IMR-90 (cell line): ENCODE results near the gene GRAMD1C. TPM values are rescaled to one million over a fixed set of nuclear protein-coding genes. Genes with fewer than 3 reads are reported as not detected.

Source experiments
- ATAC-seq: fragments of 200-7000 bp; cut with Tn5 transposase; 2 replicates; pipeline ENCODE4 v1.9.1; 2020; ENCODE audit warnings: low read depth, mild to moderate bottlenecking, moderate library complexity
- BruUV-seq: library from RNA; stranded (reverse); fragments of 400-500 nt; replicated peaks from 2 replicates; lab custom pipeline; 2021; lab: Mats Ljungman, UMichigan
- CTCF ChIA-PET: fragments of 300-600 bp; formaldehyde crosslinking; extraction: SDS; loops from one replicate; lab custom pipeline; 2021; ENCODE audit warnings: antibody characterized with exemption; lab: Yijun Ruan, JAX
- POLR2A ChIA-PET: fragments of 300-600 bp; sonication (Branson Sonifier 250); formaldehyde crosslinking; loops from one replicate; lab custom pipeline; 2022; ENCODE audit warnings: antibody characterized with exemption; ENCODE audit not compliant: unreplicated experiment; lab: Charles Lee
- DNase-seq: peaks from one replicate; pipeline ENCODE4 v3.0.0; 2013
- H2AFZ ChIP-seq: replicated peaks from 2 replicates; pipeline ENCODE3; 2013; ENCODE audit warnings: low read length, mild to moderate bottlenecking; ENCODE audit not compliant: poor library complexity
- H2AK5ac ChIP-seq: 2 replicates; pipeline ENCODE4 v1.6.1; 2013; ENCODE audit warnings: low read depth, low read length, inconsistent platforms
- H2AK9ac ChIP-seq: replicated peaks from 2 replicates; pipeline ENCODE3; 2013; ENCODE audit warnings: mild to moderate bottlenecking, low read depth, low read length, moderate library complexity; ENCODE audit not compliant: poor library complexity
- H2BK120ac ChIP-seq: 2 replicates; pipeline ENCODE4 v1.6.1; 2013; ENCODE audit warnings: low read depth, low read length, inconsistent platforms
- H2BK15ac ChIP-seq: 3 replicates; pipeline ENCODE4 v1.6.1; 2013; ENCODE audit warnings: low read depth, low read length, inconsistent platforms
- H2BK20ac ChIP-seq: 2 replicates; pipeline ENCODE4 v1.6.1; 2013; ENCODE audit warnings: low read depth, mild to moderate bottlenecking, inconsistent platforms, low read length, moderate library complexity
- H2BK5ac ChIP-seq: 2 replicates; pipeline ENCODE4 v1.6.1; 2013; ENCODE audit warnings: mild to moderate bottlenecking, low read depth, low read length, inconsistent platforms; ENCODE audit not compliant: poor library complexity, severe bottlenecking
- H3K14ac ChIP-seq: replicated peaks from 2 replicates; pipeline ENCODE4 v1.6.1; 2013; ENCODE audit warnings: low read depth, low read length, inconsistent platforms
- H3K18ac ChIP-seq: 2 replicates; pipeline ENCODE4 v1.6.1; 2013; ENCODE audit warnings: low read depth, low read length, control low read depth
- H3K23ac ChIP-seq: 2 replicates; pipeline ENCODE4 v1.6.1; 2013; ENCODE audit warnings: low read depth, low read length, inconsistent platforms
- H3K27ac ChIP-seq: 2 replicates; pipeline ENCODE4 v1.5.1; 2013; ENCODE audit warnings: mild to moderate bottlenecking, control low read depth, low read length; ENCODE audit not compliant: insufficient read depth
- H3K27me3 ChIP-seq: 2 replicates; pipeline ENCODE4 v1.6.1; 2013; ENCODE audit warnings: low read length; ENCODE audit not compliant: control insufficient read depth, insufficient read depth
- H3K36me3 ChIP-seq: 2 replicates; pipeline ENCODE4 v1.6.1; 2013; ENCODE audit warnings: low read length, mixed read lengths; ENCODE audit not compliant: control insufficient read depth, insufficient read depth
- H3K4ac ChIP-seq: 2 replicates; pipeline ENCODE4 v1.6.1; 2013; ENCODE audit warnings: low read depth, low read length, inconsistent platforms
- H3K4me1 ChIP-seq: 2 replicates; pipeline ENCODE4 v1.6.1; 2013; ENCODE audit warnings: low read length, mixed read lengths; ENCODE audit not compliant: control insufficient read depth, insufficient read depth
- H3K4me2 ChIP-seq: 2 replicates; pipeline ENCODE4 v1.6.1; 2013; ENCODE audit warnings: low read depth, mild to moderate bottlenecking, control low read depth, low read length, moderate library complexity
- H3K4me3 ChIP-seq: 2 replicates; pipeline ENCODE4 v1.5.1; 2013; ENCODE audit warnings: low read depth, mild to moderate bottlenecking, control low read depth, low read length, moderate library complexity; ENCODE audit not compliant: insufficient read depth
- H3K56ac ChIP-seq: 2 replicates; pipeline ENCODE4 v1.6.1; 2013; ENCODE audit warnings: low read length, inconsistent platforms; ENCODE audit not compliant: insufficient read depth; ENCODE audit errors: extremely low read depth
- H3K79me1 ChIP-seq, 2 experiments: 2 replicates each; pipeline ENCODE4 v1.6.1; 2013; ENCODE audit warnings: low read length in 2 of 2, inconsistent platforms in 1 of 2, low read depth in 1 of 2
- H3K9ac ChIP-seq: 2 replicates; pipeline ENCODE4 v1.6.1; 2013; ENCODE audit warnings: low read depth, low read length, control low read depth
- H3K9me1 ChIP-seq: 2 replicates; pipeline ENCODE4 v1.6.1; 2013; ENCODE audit warnings: low read length, inconsistent platforms; ENCODE audit not compliant: insufficient read depth
- H3K9me3 ChIP-seq: 2 replicates; pipeline ENCODE4 v1.6.1; 2013; ENCODE audit warnings: low read length; ENCODE audit not compliant: control insufficient read depth, insufficient read depth
- H4K20me1 ChIP-seq: 2 replicates; pipeline ENCODE4 v1.6.1; 2013; ENCODE audit warnings: low read length, inconsistent platforms; ENCODE audit not compliant: insufficient read depth
- H4K5ac ChIP-seq: 2 replicates; pipeline ENCODE4 v1.6.1; 2013; ENCODE audit warnings: mild to moderate bottlenecking, low read depth, low read length, control low read depth
- H4K8ac ChIP-seq, 2 experiments: 2 replicates each; pipeline ENCODE4 v1.6.1; 2013; ENCODE audit warnings: low read depth in 2 of 2, low read length in 2 of 2, control low read depth in 1 of 2, inconsistent platforms in 1 of 2
- H4K91ac ChIP-seq: 2 replicates; pipeline ENCODE4 v1.6.1; 2013; ENCODE audit warnings: low read depth, low read length, inconsistent platforms; ENCODE audit not compliant: insufficient read depth
- BHLHE40 ChIP-seq: fragments of 150-350 bp; IDR thresholded peaks from 2 replicates; pipeline ENCODE4 v1.6.1; 2016; ENCODE audit warnings: mild to moderate bottlenecking, low read depth, low read length
- CEBPB ChIP-seq: IDR thresholded peaks from 2 replicates; pipeline ENCODE4 v1.6.1; 2012; ENCODE audit warnings: low read depth, low read length, improper control_type of control experiment
- ELK1 ChIP-seq: fragments of 150-350 bp; IDR thresholded peaks from 2 replicates; pipeline ENCODE4 v1.6.1; 2016; ENCODE audit warnings: low read depth, mild to moderate bottlenecking, low read length, moderate library complexity, borderline replicate concordance
- FOS ChIP-seq: fragments of 150-350 bp; IDR thresholded peaks from 2 replicates; pipeline ENCODE4 v1.6.1; 2016; ENCODE audit warnings: low read depth, low read length
- MAFK ChIP-seq: IDR thresholded peaks from 2 replicates; pipeline ENCODE4 v1.6.1; 2012; ENCODE audit warnings: low read depth, low read length, improper control_type of control experiment
- MAZ ChIP-seq: IDR thresholded peaks from 2 replicates; pipeline ENCODE4 v1.6.1; 2012; ENCODE audit warnings: low read depth, mild to moderate bottlenecking, low read length, improper control_type of control experiment, moderate library complexity, borderline replicate concordance
- MXI1 ChIP-seq: IDR thresholded peaks from 2 replicates; pipeline ENCODE4 v1.6.1; 2012; ENCODE audit warnings: low read depth, mild to moderate bottlenecking, low read length, moderate library complexity, borderline replicate concordance
- NFE2L2 ChIP-seq: fragments of 150-350 bp; IDR thresholded peaks from 2 replicates; pipeline ENCODE4 v1.6.1; 2016; ENCODE audit warnings: low read depth, mild to moderate bottlenecking, low read length
- RAD21 ChIP-seq: IDR thresholded peaks from 2 replicates; pipeline ENCODE4 v1.6.1; 2012; ENCODE audit warnings: low read length, improper control_type of control experiment
- RFX5 ChIP-seq: IDR thresholded peaks from 2 replicates; pipeline ENCODE4 v1.8.0; 2012; ENCODE audit warnings: low read depth, mild to moderate bottlenecking, low read length, moderate library complexity
- USF2 ChIP-seq: fragments of 150-350 bp; IDR thresholded peaks from 2 replicates; pipeline ENCODE4 v1.6.1; 2017; ENCODE audit warnings: mild to moderate bottlenecking, antibody characterized with exemption, low read length, low read depth
- WGBS, 2 experiments: methylation state at CpG; one replicate each; pipeline versions ENCODE4 v1.1.5 to v1.1.7; 2013; ENCODE audit warnings: missing lambda C conversion rate in 2 of 2; ENCODE audit not compliant: insufficient read length in 1 of 2; ENCODE audit errors: extremely low coverage in 2 of 2; 5-methylcytosine and 5-hydroxymethylcytosine counted together
- dilution Hi-C: fragments of 300-500 bp; cut with HindIII; formaldehyde crosslinking; loops from one replicate; pipeline ENCODE4 v1.14.3; 2018; ENCODE audit warnings: low sequenced_read_pairs; ENCODE audit not compliant: unreplicated experiment
- in situ Hi-C: fragments of 300-500 bp; cut with MboI; formaldehyde crosslinking; loops from 3 replicates; pipeline ENCODE4 v1.14.3; 2019; ENCODE audit warnings: low sequenced_read_pairs, inconsistent platforms, mixed read lengths
- intact Hi-C: fragments of 100-400 bp; cut with micrococcal nuclease; formaldehyde crosslinking; loops from 2 replicates; pipeline ENCODE4 v1.10.0; 2022
- polyA plus RNA-seq, 3 experiments: library from polyadenylated mRNA; depleted of rRNA; stranded (reverse); fragments of >200 nt; gene quantifications; 2 replicates each; pipeline ENCODE4 v1.2.3, GENCODE V29; 2012; ENCODE audit warnings: low replicate concordance in 1 of 3
- total RNA-seq: library from RNA; depleted of rRNA; stranded (reverse); fragments of >200 nt; gene quantifications from 2 replicates; pipeline ENCODE4 v1.2.3, GENCODE V29; 2012

GRAMD1C gene
- total and polyA plus RNA-seq, 2 of the 4 experiments (the other 2 are of a cell fraction), result 2.5 to 5.0 TPM

- Histone ChIP-seq H2BK15ac (no peak overlapping the region), H3K4me3 (no peak overlapping the region), H3K79me1 (no peaks in the 10 kb centered on the region), H3K4me1 (no peaks in the 10 kb centered on the region), H3K27ac (no peak overlapping the region), H2BK5ac (no peak overlapping the region), H3K14ac (no peak overlapping the region), H2BK20ac (no peak overlapping the region), H3K9me3 (no peaks in the 10 kb centered on the region), H3K18ac (no peak overlapping the region), H4K91ac (no peak overlapping the region), H3K27me3 (no peaks in the 10 kb centered on the region), H4K5ac (no peak overlapping the region), H3K36me3 (no peaks in the 10 kb centered on the region), H4K20me1 (no peaks in the 10 kb centered on the region), H2BK120ac (no peak overlapping the region), H4K8ac (no peak overlapping the region), H3K23ac (no peak overlapping the region), H3K4ac (no peak overlapping the region), H2AFZ (no peak overlapping the region), H3K56ac (no peak overlapping the region), H2AK5ac (no peak overlapping the region), H2AK9ac (no peak overlapping the region), H3K4me2 (no peak overlapping the region), H3K9me1 (no peaks in the 10 kb centered on the region), H3K9ac (no peak overlapping the region)
- dilution Hi-C loops (no loop called here), in situ Hi-C loops (no loop called here), intact Hi-C loops (no loop called here)
- no TSS peak for BruUV-seq
- DNase-seq (no peak), ATAC-seq (no peak)
- TF ChIP-seq MAZ (no peak), USF2 (no peak), ELK1 (no peak), BHLHE40 (no peak), CEBPB (no peak), NFE2L2 (no peak), MXI1 (no peak), FOS (no peak), RFX5 (no peak), RAD21 (no peak), MAFK (no peak)
- ChIA-PET CTCF (no interaction called here), POLR2A (no interaction called here)
- 95% methylated on average over 2 of the region's 3 CpGs; no CpG with 5 or more reads in 1 of the 2 experiments for WGBS, 2 experiments
These were observed 57.4 kb downstream of the GRAMD1C start for GRCh38 chr3:113895964-113896363.
